ENCODE data around the gene ISCU.
A peak's percentile ranks its signal among the peaks of the same experiment; 100 is the strongest.
"Not testable (repeated sequence)": the region's sequence is repeated elsewhere in the genome, so short reads cannot be mapped to it uniquely, and the experiment has no call there.

Gene ISCU

GRCh38 chr12:108568338-108569154 lies 6.2 kb downstream of the ISCU start:
- no peak for TF ChIP-seq CTCF (IDR thresholded peaks at IDR 0.05; ENCODE audit: control insufficient read depth, insufficient read depth, low read depth, low read length, missing control alignments)
- DNase-seq (ENCODE audit: low read depth): no peak
- H3K4me3 ChIP-seq (ENCODE audit: control insufficient read depth, low read depth, low read length): no peak overlapping the region

GRCh38 chr12:108570743-108571608 lies 8.6 kb downstream of the ISCU start:
- DNase-seq (ENCODE audit: low read depth): no peak
- TF ChIP-seq CTCF (IDR thresholded peaks at IDR 0.05; ENCODE audit: control insufficient read depth, insufficient read depth, low read depth, low read length, missing control alignments): peak; percentile 61
- no peak overlapping the region for H3K4me3 ChIP-seq (ENCODE audit: control insufficient read depth, low read depth, low read length)

GRCh38 chr12:108571609-108572165 lies 9.3 kb downstream of the ISCU start:
- no peak for TF ChIP-seq CTCF (IDR thresholded peaks at IDR 0.05; ENCODE audit: control insufficient read depth, insufficient read depth, low read depth, low read length, missing control alignments)
- no peak overlapping the region for H3K4me3 ChIP-seq (ENCODE audit: control insufficient read depth, low read depth, low read length)

GRCh38 chr12:108572166-108572790 lies 9.9 kb downstream of the ISCU start:
- H3K4me3 ChIP-seq (ENCODE audit: control insufficient read depth, low read depth, low read length): no peak overlapping the region
- DNase-seq (ENCODE audit: low read depth): no peak
- no peak for TF ChIP-seq CTCF (IDR thresholded peaks at IDR 0.05; ENCODE audit: control insufficient read depth, insufficient read depth, low read depth, low read length, missing control alignments)

More at GRCh38 chr12:108571609-108572165, 9.3 kb downstream of the ISCU start:
- no peak for DNase-seq (ENCODE audit: low read depth)

GRCh38 chr12:108573317-108573716 lies 10.9 kb downstream of the ISCU start:
- no peak for TF ChIP-seq CTCF (IDR thresholded peaks at IDR 0.05; ENCODE audit: control insufficient read depth, insufficient read depth, low read depth, low read length, missing control alignments)
- no peak for DNase-seq (ENCODE audit: low read depth)
- H3K4me3 ChIP-seq (ENCODE audit: control insufficient read depth, low read depth, low read length): no peak overlapping the region

GRCh38 chr12:108574276-108574675 lies 11.9 kb downstream of the ISCU start:
- not testable (repeated sequence) for DNase-seq (ENCODE audit: low read depth); H3K4me3 ChIP-seq (ENCODE audit: control insufficient read depth, low read depth, low read length)

Measured in AG09309 (cell line).